BLaER1 (cell line): Measurements from ENCODE around the gene RARS1.

ENCODE experiments used
- H3K27ac ChIP-seq: shearing (Covaris generic); formaldehyde crosslinking; 2 replicates; pipeline ENCODE4 v1.8.1; 2022
- H3K27me3 ChIP-seq: shearing (Covaris generic); formaldehyde crosslinking; 2 replicates; pipeline ENCODE4 v1.8.1; 2022
- H3K36me3 ChIP-seq: shearing (Covaris generic); formaldehyde crosslinking; 2 replicates; pipeline ENCODE4 v1.8.1; 2022
- H3K4me1 ChIP-seq: shearing (Covaris generic); formaldehyde crosslinking; 2 replicates; pipeline ENCODE4 v1.8.1; 2022
- H3K4me2 ChIP-seq: shearing (Covaris generic); formaldehyde crosslinking; 2 replicates; pipeline ENCODE4 v1.8.1; 2022
- H3K4me3 ChIP-seq: shearing (Covaris generic); formaldehyde crosslinking; 2 replicates; pipeline ENCODE4 v1.8.1; 2022
- H3K9ac ChIP-seq: shearing (Covaris generic); formaldehyde crosslinking; 2 replicates; pipeline ENCODE4 v1.8.1; 2022
- H3K9me3 ChIP-seq: shearing (Covaris generic); formaldehyde crosslinking; 2 replicates; pipeline ENCODE4 v1.8.1; 2022
- H4K20me1 ChIP-seq: shearing (Covaris generic); formaldehyde crosslinking; 2 replicates; pipeline ENCODE4 v1.8.1; 2022
- Cebpa-rat ChIP-seq: shearing (Covaris generic); IDR thresholded peaks from 2 replicates; pipeline ENCODE4 v1.8.1; 2022

Gene RARS1

GRCh38 chr5:168552146-168552545 is 65.9 kb downstream of the RARS1 start:
- no peak for TF ChIP-seq Cebpa-rat
- no peak overlapping the region for H3K4me2 ChIP-seq
- peaks cover 88% of the 10 kb centered on the region for H3K36me3 ChIP-seq
- peaks cover 78% of the 10 kb centered on the region for H4K20me1 ChIP-seq
- H3K9me3 ChIP-seq = no peaks in the 10 kb centered on the region
- no peak overlapping the region for H3K9ac ChIP-seq
- H3K4me3 ChIP-seq = no peak overlapping the region
- H3K27me3 ChIP-seq = no peaks in the 10 kb centered on the region
- no peaks in the 10 kb centered on the region for H3K4me1 ChIP-seq
- no peak overlapping the region for H3K27ac ChIP-seq

DNA sequence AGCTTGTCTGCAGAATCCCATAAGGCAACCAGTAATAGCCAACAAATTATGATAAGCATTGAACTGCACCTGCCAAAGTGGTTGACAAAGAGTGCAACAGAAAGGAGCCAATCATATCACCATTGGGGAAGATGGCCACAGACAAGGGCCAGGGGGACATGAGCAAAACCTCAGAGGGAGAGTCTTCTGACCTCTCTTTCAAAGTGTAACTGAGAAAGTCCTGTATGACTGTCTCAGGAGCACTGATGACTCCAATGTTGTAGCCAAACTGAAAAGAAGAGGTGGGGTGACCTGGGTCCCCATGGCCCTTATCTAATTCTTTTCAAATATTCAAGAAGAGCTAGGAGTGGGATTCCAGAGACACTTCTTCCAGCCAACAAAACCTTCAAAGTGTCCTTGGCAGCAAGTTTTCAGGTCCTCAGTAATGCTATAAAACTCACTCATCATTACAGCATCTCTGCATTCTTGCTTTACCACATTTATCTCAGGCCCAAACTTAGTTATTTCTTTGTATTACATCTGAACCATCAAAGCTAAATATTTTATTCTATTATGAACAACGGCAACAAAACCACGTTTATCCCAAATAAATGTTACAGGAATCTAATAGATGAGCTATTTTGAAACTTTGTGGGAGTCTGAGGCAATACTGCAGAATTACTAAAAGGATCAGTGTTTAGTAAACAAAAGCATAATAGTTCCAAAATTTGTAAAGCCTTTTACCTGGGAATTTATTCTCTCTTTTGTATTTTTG is 67.3 kb downstream of the RARS1 start:
- peaks cover 88% of the 10 kb centered on the region for H3K36me3 ChIP-seq
- no peak overlapping the region for H3K4me3 ChIP-seq
- TF ChIP-seq Cebpa-rat = no peak
- no peak overlapping the region for H3K9ac ChIP-seq
- H4K20me1 ChIP-seq = peaks cover 70% of the 10 kb centered on the region
- no peaks in the 10 kb centered on the region for H3K4me1 ChIP-seq
- H3K27me3 ChIP-seq = no peaks in the 10 kb centered on the region
- H3K27ac ChIP-seq = no peak overlapping the region
- H3K4me2 ChIP-seq = no peak overlapping the region
- H3K9me3 ChIP-seq = no peaks in the 10 kb centered on the region

- H3K4me3 ChIP-seq = no peak overlapping the region
- H3K4me1 ChIP-seq = no peaks in the 10 kb centered on the region
- H3K36me3 ChIP-seq = peaks cover 97% of the 10 kb centered on the region
- peaks cover 60% of the 10 kb centered on the region for H4K20me1 ChIP-seq
- no peak overlapping the region for H3K27ac ChIP-seq
- H3K4me2 ChIP-seq = no peak overlapping the region
- no peak overlapping the region for H3K9ac ChIP-seq
- TF ChIP-seq Cebpa-rat = no peak
- no peaks in the 10 kb centered on the region for H3K27me3 ChIP-seq
- H3K9me3 ChIP-seq = no peaks in the 10 kb centered on the region
Observed at GRCh38 chr5:168557389-168557788, 71.1 kb downstream of the RARS1 start.

DNA sequence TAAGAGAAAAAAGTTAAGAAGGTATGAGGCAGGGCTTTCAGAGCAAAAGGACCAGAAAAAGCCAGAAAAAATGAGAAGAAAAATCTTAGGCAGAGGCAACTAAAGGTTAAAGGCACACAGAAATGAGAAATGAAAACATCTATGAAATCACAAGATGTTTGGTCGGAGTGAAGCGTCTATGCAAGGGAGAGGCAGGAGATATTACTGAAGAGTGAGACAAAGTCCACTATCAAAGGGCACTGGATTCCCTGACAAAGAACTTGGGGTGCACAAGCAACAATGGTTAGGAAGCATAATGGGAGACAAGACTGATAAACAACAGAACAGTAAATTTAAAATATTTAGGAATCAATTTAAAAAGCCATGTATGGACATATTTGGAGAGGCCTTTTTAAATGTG is 76.0 kb downstream of the RARS1 start:
- TF ChIP-seq Cebpa-rat = no peak
- Histone ChIP-seq H3K27ac (no peak overlapping the region), H3K4me1 (no peaks in the 10 kb centered on the region), H3K4me3 (no peak overlapping the region), H4K20me1 (peaks cover 69% of the 10 kb centered on the region), H3K4me2 (no peak overlapping the region), H3K9me3 (no peaks in the 10 kb centered on the region), H3K36me3 (peaks cover 91% of the 10 kb centered on the region), H3K9ac (no peak overlapping the region), H3K27me3 (no peaks in the 10 kb centered on the region)

DNA sequence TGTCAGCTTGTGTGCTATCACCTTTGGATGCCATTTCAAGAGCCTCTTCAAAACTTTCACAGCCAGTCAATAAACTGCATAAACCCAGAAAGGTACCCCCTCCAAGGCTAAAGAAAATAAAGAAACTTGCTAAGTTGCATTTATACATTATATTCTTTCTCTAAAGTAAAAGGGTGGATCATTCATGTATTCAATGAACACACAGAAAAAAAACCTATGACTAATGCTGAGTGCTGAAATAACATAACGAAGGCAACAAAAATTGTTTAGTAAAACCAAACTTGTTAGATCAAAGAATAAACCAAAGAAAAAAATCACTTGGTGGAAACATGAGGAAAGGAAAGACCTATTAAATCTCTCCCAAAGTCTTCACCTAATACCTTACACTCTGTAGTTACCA is 77.7 kb downstream of the RARS1 start:
- H3K4me3 ChIP-seq = no peak overlapping the region
- peaks cover 89% of the 10 kb centered on the region for H3K36me3 ChIP-seq
- TF ChIP-seq Cebpa-rat = no peak
- peaks cover 85% of the 10 kb centered on the region for H4K20me1 ChIP-seq
- no peak overlapping the region for H3K9ac ChIP-seq
- H3K27me3 ChIP-seq = no peaks in the 10 kb centered on the region
- no peak overlapping the region for H3K4me2 ChIP-seq
- no peaks in the 10 kb centered on the region for H3K9me3 ChIP-seq
- no peaks in the 10 kb centered on the region for H3K4me1 ChIP-seq
- no peak overlapping the region for H3K27ac ChIP-seq

GRCh38 chr5:168568738-168569137 is 82.5 kb downstream of the RARS1 start:
- Histone ChIP-seq H3K27ac (no peak overlapping the region), H3K4me3 (no peak overlapping the region), H3K27me3 (no peaks in the 10 kb centered on the region), H3K36me3 (peaks cover 82% of the 10 kb centered on the region), H4K20me1 (peaks cover 93% of the 10 kb centered on the region), H3K4me2 (no peak overlapping the region), H3K4me1 (no peaks in the 10 kb centered on the region), H3K9me3 (no peaks in the 10 kb centered on the region), H3K9ac (no peak overlapping the region)
- no peak for TF ChIP-seq Cebpa-rat
